Neural cell (in vitro differentiated cells): ENCODE data around the gene PDE10A. TPM values are rescaled to one million over a fixed set of nuclear protein-coding genes. Genes with fewer than 3 reads are reported as not detected.

Experiments used
- H2AFZ ChIP-seq: fragments of 200-600, 300-800 bp; sonication (generic), shearing (Covaris generic); 2 replicates; pipeline ENCODE4 v1.6.0; 2014; ENCODE audit warnings: low read depth, mild to moderate bottlenecking, antibody characterized with exemption, low read length, moderate library complexity
- H3F3A ChIP-seq: fragments of 200-600 bp; shearing (Covaris generic); 2 replicates; pipeline ENCODE4 v1.6.1; 2016; ENCODE audit warnings: mild to moderate bottlenecking, moderate library complexity, mixed read lengths, antibody characterized with exemption, low read length; ENCODE audit not compliant: insufficient read depth, poor library complexity, severe bottlenecking
- H3K27ac ChIP-seq: fragments of 200-600, 300-800 bp; sonication (generic), shearing (Covaris generic); 2 replicates; pipeline ENCODE4 v1.5.1; 2014; ENCODE audit warnings: mild to moderate bottlenecking, low read length, moderate library complexity
- H3K27me3 ChIP-seq: fragments of 300-800, 200-600 bp; sonication (generic), shearing (Covaris generic); 2 replicates; pipeline ENCODE4 v1.6.0; 2014; ENCODE audit warnings: mild to moderate bottlenecking, low read depth, low read length, moderate library complexity; ENCODE audit not compliant: insufficient read depth
- H3K36me3 ChIP-seq: fragments of 300-800, 200-600 bp; sonication (generic), shearing (Covaris generic); 2 replicates; pipeline ENCODE4 v1.5.1; 2014; ENCODE audit warnings: mild to moderate bottlenecking, antibody characterized with exemption, low read length, moderate library complexity; ENCODE audit not compliant: insufficient read depth
- H3K4me2 ChIP-seq: fragments of 300-800, 200-600 bp; sonication (generic), shearing (Covaris generic); 2 replicates; pipeline ENCODE4 v1.6.0; 2014; ENCODE audit warnings: mild to moderate bottlenecking, low read length
- H3K4me3 ChIP-seq: fragments of 300-800, 200-600 bp; sonication (generic), shearing (Covaris generic); 2 replicates; pipeline ENCODE4 v1.5.1; 2014; ENCODE audit warnings: mild to moderate bottlenecking, low read length, moderate library complexity
- H3K79me2 ChIP-seq: fragments of 200-600 bp; shearing (Covaris generic); replicated peaks from 2 replicates; pipeline ENCODE4 v1.6.0; 2014; ENCODE audit warnings: mild to moderate bottlenecking, low read length, moderate library complexity; ENCODE audit not compliant: insufficient read depth
- H3K9ac ChIP-seq: fragments of 300-800, 200-600 bp; sonication (generic), shearing (Covaris generic); 2 replicates; pipeline ENCODE4 v1.6.1; 2016; ENCODE audit warnings: mild to moderate bottlenecking, low read length, mixed read lengths
- H3K9me2 ChIP-seq: fragments of 200-600 bp; shearing (Covaris generic); 2 replicates; pipeline ENCODE4 v1.6.1; 2016; ENCODE audit warnings: mild to moderate bottlenecking, low read length, mixed read lengths; ENCODE audit not compliant: insufficient read depth
- H3K9me3 ChIP-seq: fragments of 200-600, 300-800 bp; sonication (generic), shearing (Covaris generic); 2 replicates; pipeline ENCODE4 v1.6.1; 2016; ENCODE audit warnings: mild to moderate bottlenecking, mixed run types, low read length, moderate library complexity, mixed read lengths
- H4K20me1 ChIP-seq: fragments of 200-600 bp; shearing (Covaris generic); 2 replicates; pipeline ENCODE4 v1.6.1; 2016; ENCODE audit warnings: mild to moderate bottlenecking, mixed run types; ENCODE audit not compliant: insufficient read depth
- CTCF ChIP-seq: fragments of 450-650 bp; IDR thresholded peaks from 2 replicates; pipeline ENCODE4 v1.5.1; 2014; ENCODE audit warnings: antibody characterized with exemption, mild to moderate bottlenecking, moderate library complexity; ENCODE audit not compliant: poor library complexity, severe bottlenecking
- EP300 ChIP-seq: fragments of 450-650 bp; conservative IDR thresholded peaks from 2 replicates; pipeline ENCODE4 v1.6.1; 2014; ENCODE audit warnings: antibody characterized with exemption, mild to moderate bottlenecking, moderate library complexity; ENCODE audit not compliant: poor library complexity, severe bottlenecking
- EZH2 ChIP-seq: fragments of 200-600, 300-800 bp; shearing (Covaris generic), sonication (generic); IDR thresholded peaks from 2 replicates; pipeline ENCODE4 v1.6.1; 2014; ENCODE audit warnings: antibody characterized with exemption, low read length, borderline replicate concordance, mild to moderate bottlenecking; ENCODE audit not compliant: insufficient read depth, poor library complexity, severe bottlenecking
- MXI1 ChIP-seq: fragments of 450-650 bp; conservative IDR thresholded peaks from 2 replicates; pipeline ENCODE4 v1.6.1; 2014; ENCODE audit warnings: antibody characterized with exemption, mild to moderate bottlenecking; ENCODE audit not compliant: poor library complexity, severe bottlenecking
- POLR2AphosphoS5 ChIP-seq: IDR thresholded peaks from 2 replicates; pipeline ENCODE4 v1.6.1; 2012
- RAD21 ChIP-seq: fragments of 450-650 bp; conservative IDR thresholded peaks from 2 replicates; pipeline ENCODE4 v1.6.1; 2014; ENCODE audit warnings: antibody characterized with exemption, mild to moderate bottlenecking, moderate library complexity
- REST ChIP-seq: IDR thresholded peaks from 2 replicates; pipeline ENCODE4 v1.6.1; 2012; ENCODE audit warnings: borderline replicate concordance
- SMC3 ChIP-seq: fragments of 450-650 bp; conservative IDR thresholded peaks from 2 replicates; pipeline ENCODE4 v1.6.1; 2014; ENCODE audit warnings: antibody characterized with exemption, mild to moderate bottlenecking, moderate library complexity; ENCODE audit not compliant: poor library complexity
- TAF1 ChIP-seq: IDR thresholded peaks from 2 replicates; pipeline ENCODE4 v1.6.1; 2012; ENCODE audit warnings: low read depth
- polyA plus RNA-seq: library from polyadenylated mRNA; depleted of rRNA; stranded (reverse); fragments of >200 nt; gene quantifications from 2 replicates; pipeline ENCODE4 v1.2.3, GENCODE V29; 2014

PDE10A gene
- polyA plus RNA-seq, 1 donor from 2014 or later, result 52.4 TPM

- Histone ChIP-seq H3K9ac (no peak overlapping the region), H2AFZ (no peak overlapping the region), H3K27ac (no peak overlapping the region), H3K79me2 (peaks cover 30% of the 10 kb centered on the region), H3K4me3 (no peak overlapping the region), H3K9me2 (no peaks in the 10 kb centered on the region), H3K36me3 (no peaks in the 10 kb centered on the region), H3F3A (no peaks in the 10 kb centered on the region), H4K20me1 (no peaks in the 10 kb centered on the region), H3K4me2 (no peak overlapping the region), H3K9me3 (no peaks in the 10 kb centered on the region), H3K27me3 (no peaks in the 10 kb centered on the region)
- TF ChIP-seq TAF1 (no peak), EZH2 (no peak), EP300 (no peak), MXI1 (no peak), SMC3 (no peak), POLR2AphosphoS5 (no peak), CTCF (no peak)
These were observed 91.3 kb downstream of the PDE10A start for GRCh38 chr6:165571721-165572132.

GRCh38 chr6:165571068-165571682, 91.9 kb downstream of the PDE10A start:
- Histone ChIP-seq H3K9ac (no peak overlapping the region), H2AFZ (no peak overlapping the region)
- no peak for TF ChIP-seq MXI1
- TF ChIP-seq REST, result no peak
- no peak for TF ChIP-seq EZH2
- no peak for TF ChIP-seq EP300
- no peak for TF ChIP-seq RAD21
- no peak for TF ChIP-seq SMC3
- TF ChIP-seq CTCF, result no peak
- TF ChIP-seq POLR2AphosphoS5, result no peak

More at GRCh38 chr6:165571068-165571682, 91.9 kb downstream of the PDE10A start:
- H3K9me3 ChIP-seq, result peaks cover 3% of the 10 kb centered on the region
- H3K79me2 ChIP-seq, result peaks cover 34% of the 10 kb centered on the region
- no peaks in the 10 kb centered on the region for H4K20me1 ChIP-seq
- no peaks in the 10 kb centered on the region for H3K9me2 ChIP-seq
- H3K27me3 ChIP-seq, result no peaks in the 10 kb centered on the region
- no peak overlapping the region for H3K4me3 ChIP-seq
- H3F3A ChIP-seq, result no peaks in the 10 kb centered on the region
- H3K27ac ChIP-seq, result no peak overlapping the region
- H3K4me2 ChIP-seq, result no peak overlapping the region
- no peaks in the 10 kb centered on the region for H3K36me3 ChIP-seq
